WTC11 (cell line): ENCODE measurements around the gene DOP1B.

Experiments
- ATF6 ChIP-seq: sonication (generic); formaldehyde crosslinking; IDR thresholded peaks from 2 replicates; pipeline ENCODE4 v1.8.1; 2023; ENCODE audit warnings: mild to moderate bottlenecking, missing genetic modification reagents
- CREB1 ChIP-seq: sonication (generic); formaldehyde crosslinking; IDR thresholded peaks from 2 replicates; pipeline ENCODE4 v1.8.0; 2023; ENCODE audit warnings: mild to moderate bottlenecking, missing genetic modification reagents
- CTCF ChIP-seq: fragments of 200-600 bp; IDR thresholded peaks from 2 replicates; pipeline ENCODE4 v1.8.0; 2022; ENCODE audit warnings: antibody characterized with exemption
- E2F5 ChIP-seq: sonication (generic); formaldehyde crosslinking; IDR thresholded peaks from 2 replicates; pipeline ENCODE4 v1.8.1; 2022; ENCODE audit warnings: mild to moderate bottlenecking, moderate library complexity, missing genetic modification reagents
- IRF1 ChIP-seq: sonication (generic); formaldehyde crosslinking; IDR thresholded peaks from 2 replicates; pipeline ENCODE4 v1.8.0; 2023; ENCODE audit warnings: missing genetic modification reagents
- KAT7 ChIP-seq: sonication (generic); formaldehyde crosslinking; IDR thresholded peaks from 2 replicates; pipeline ENCODE4 v1.8.1; 2023; ENCODE audit warnings: missing genetic modification reagents, mild to moderate bottlenecking, borderline replicate concordance
- MLX ChIP-seq: sonication (generic); formaldehyde crosslinking; IDR thresholded peaks from 2 replicates; pipeline ENCODE4 v1.8.1; 2023; ENCODE audit warnings: mild to moderate bottlenecking, missing genetic modification reagents, moderate library complexity
- TP53 ChIP-seq: sonication (generic); formaldehyde crosslinking; IDR thresholded peaks from 2 replicates; pipeline ENCODE4 v1.8.1; 2023; ENCODE audit warnings: mild to moderate bottlenecking, missing genetic modification reagents

- TF ChIP-seq CTCF (no peak), CREB1 (CRISPR knock-in tag) (no peak), KAT7 (CRISPR knock-in tag) (no peak), IRF1 (CRISPR knock-in tag) (no peak), MLX (CRISPR knock-in tag) (no peak), TP53 (CRISPR knock-in tag) (no peak), E2F5 (no peak), ATF6 (CRISPR knock-in tag) (no peak)
These were observed 21.1 kb upstream of the DOP1B start for GRCh38 chr21:36135391-36136102.
